Uterus (tissue), 2 donors: ENCODE measurements around the gene SPAG4.

Source experiments
- POLR2A ChIP-seq, 2 donors: fragments of 450-650 bp; IDR thresholded peaks; one replicate each; pipeline ENCODE4 v1.6.1; 2016; ENCODE audit warnings: antibody characterized with exemption in 2 of 2, mild to moderate bottlenecking in 1 of 2, moderate library complexity in 1 of 2
- TF ChIP-seq, protein P1 (sequence below), 4 experiments: fragments of 200-600 bp in 2 of 4; fragments of 450-650 bp in 2 of 4; sonication (generic) in 2 of 4; IDR thresholded peaks; one replicate each; pipeline ENCODE4 v1.5.1; 2016 to 2019; ENCODE audit warnings: antibody characterized with exemption in 4 of 4, mild to moderate bottlenecking in 2 of 4, moderate library complexity in 1 of 4

DNA sequence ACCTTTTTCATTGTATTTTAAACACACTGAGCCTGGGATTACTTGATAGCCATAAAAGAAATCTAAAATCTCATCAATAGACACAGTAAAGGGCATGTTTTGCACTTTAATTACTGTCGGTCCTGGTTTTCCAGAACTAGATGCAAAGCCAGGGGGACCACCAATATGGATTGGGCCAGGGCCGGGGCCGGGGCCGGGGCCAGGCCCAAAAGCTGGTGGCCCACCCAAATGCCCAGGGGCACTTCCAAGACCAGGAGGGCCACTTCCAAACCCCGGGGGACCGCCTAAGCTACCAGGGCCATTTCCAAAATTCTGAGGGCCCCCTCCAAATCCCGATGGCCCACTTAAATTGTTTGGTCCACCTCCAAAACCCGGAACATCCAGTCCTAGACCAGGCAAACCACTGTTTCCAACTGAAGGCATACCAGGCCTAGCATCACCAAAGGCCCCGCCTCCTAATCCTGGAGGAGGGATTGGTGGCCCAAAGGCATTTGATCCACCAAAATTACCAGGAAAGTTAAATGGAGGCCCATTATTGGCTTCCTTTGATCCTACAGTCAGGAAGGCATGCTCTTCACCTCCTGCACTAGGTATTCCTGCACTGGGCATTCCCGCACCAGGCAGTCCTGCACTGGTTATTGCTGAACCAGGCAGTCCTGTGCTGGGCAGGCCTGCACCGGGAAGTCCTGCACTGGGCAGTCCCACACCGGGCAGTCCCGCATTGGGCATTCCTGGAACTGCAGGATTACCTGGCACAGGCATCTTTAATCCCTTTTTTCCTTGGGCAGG is 37.2 kb downstream of the SPAG4 start:
- TF ChIP-seq, protein P1, sequence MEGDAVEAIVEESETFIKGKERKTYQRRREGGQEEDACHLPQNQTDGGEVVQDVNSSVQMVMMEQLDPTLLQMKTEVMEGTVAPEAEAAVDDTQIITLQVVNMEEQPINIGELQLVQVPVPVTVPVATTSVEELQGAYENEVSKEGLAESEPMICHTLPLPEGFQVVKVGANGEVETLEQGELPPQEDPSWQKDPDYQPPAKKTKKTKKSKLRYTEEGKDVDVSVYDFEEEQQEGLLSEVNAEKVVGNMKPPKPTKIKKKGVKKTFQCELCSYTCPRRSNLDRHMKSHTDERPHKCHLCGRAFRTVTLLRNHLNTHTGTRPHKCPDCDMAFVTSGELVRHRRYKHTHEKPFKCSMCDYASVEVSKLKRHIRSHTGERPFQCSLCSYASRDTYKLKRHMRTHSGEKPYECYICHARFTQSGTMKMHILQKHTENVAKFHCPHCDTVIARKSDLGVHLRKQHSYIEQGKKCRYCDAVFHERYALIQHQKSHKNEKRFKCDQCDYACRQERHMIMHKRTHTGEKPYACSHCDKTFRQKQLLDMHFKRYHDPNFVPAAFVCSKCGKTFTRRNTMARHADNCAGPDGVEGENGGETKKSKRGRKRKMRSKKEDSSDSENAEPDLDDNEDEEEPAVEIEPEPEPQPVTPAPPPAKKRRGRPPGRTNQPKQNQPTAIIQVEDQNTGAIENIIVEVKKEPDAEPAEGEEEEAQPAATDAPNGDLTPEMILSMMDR (IDR thresholded peaks at IDR 0.05), result no peak
- TF ChIP-seq POLR2A (IDR thresholded peaks at IDR 0.05), result no peak
